LNCAP (cell line): ENCODE data around the gene SLC25A18.

Source experiments
- TF ChIP-seq, protein P1 (sequence below): fragments of 450-650 bp; IDR thresholded peaks from 2 replicates; pipeline ENCODE4 v1.5.1; 2017; ENCODE audit warnings: mild to moderate bottlenecking

SLC25A18 gene

DNA sequence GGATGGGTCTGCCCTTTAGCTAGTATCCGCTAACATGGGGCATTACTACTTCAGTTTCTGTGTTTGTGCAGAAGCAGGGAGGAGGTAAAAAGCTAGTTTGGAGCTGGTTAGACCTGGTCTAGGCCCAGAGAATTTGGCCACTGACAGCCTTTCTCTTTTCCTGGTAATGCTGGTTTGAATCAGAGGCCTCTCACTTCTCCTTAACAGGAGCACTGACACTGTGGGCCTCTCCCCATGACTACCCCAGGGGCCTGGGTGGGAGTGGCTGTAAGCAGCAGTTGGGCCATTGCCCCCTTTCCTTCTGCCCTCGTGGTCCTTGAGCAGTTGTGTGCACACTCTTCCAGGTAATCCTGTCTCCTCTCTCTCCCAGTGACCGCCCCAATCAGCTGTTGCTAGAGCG lies 8.5 kb upstream of the SLC25A18 start:
- TF ChIP-seq, protein P1, sequence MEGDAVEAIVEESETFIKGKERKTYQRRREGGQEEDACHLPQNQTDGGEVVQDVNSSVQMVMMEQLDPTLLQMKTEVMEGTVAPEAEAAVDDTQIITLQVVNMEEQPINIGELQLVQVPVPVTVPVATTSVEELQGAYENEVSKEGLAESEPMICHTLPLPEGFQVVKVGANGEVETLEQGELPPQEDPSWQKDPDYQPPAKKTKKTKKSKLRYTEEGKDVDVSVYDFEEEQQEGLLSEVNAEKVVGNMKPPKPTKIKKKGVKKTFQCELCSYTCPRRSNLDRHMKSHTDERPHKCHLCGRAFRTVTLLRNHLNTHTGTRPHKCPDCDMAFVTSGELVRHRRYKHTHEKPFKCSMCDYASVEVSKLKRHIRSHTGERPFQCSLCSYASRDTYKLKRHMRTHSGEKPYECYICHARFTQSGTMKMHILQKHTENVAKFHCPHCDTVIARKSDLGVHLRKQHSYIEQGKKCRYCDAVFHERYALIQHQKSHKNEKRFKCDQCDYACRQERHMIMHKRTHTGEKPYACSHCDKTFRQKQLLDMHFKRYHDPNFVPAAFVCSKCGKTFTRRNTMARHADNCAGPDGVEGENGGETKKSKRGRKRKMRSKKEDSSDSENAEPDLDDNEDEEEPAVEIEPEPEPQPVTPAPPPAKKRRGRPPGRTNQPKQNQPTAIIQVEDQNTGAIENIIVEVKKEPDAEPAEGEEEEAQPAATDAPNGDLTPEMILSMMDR: no peak

DNA sequence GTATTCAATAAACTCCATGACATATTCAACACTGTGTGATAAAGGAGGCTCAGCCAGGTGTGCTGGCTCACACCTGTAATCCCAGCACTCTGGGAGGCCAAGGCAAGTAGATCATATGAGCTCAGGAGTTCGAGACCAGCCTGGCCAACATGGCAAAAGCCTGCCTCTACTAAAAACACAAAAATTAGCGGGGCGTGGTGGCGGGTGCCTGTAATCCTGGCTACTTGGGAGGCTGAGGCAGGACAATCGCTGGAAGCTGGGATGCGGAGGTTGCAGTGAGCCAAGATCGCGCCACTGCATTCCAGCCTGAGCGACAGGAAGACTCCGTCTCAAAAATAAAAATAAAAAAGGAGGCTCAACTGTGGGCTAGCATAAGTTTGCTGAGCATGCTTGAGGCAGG lies 4.1 kb upstream of the SLC25A18 start:
- TF ChIP-seq, protein P1: no peak

DNA sequence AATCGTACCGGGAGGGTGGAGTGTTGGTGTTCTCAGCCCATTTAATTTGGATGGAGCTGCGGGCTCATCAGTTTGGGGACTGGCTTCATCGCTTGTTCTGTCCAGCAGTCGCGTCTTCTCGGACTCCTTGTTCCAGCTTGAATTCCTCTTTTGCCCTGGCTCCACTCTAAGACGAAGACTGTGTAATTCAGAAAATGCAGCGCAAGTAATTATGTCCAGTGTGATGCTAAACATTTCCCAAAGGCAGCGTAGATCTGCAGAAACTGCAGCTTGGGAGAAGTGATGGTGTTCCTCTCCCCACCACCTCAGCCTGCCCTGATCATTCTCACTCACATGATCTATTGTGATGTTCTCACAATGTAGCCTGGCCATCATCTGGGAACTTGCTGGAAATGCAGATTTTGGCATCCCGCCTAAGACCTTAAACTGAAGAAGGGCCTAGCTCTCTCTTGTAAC lies 666 bp downstream of the SLC25A18 start:
- TF ChIP-seq, protein P1: no peak

DNA sequence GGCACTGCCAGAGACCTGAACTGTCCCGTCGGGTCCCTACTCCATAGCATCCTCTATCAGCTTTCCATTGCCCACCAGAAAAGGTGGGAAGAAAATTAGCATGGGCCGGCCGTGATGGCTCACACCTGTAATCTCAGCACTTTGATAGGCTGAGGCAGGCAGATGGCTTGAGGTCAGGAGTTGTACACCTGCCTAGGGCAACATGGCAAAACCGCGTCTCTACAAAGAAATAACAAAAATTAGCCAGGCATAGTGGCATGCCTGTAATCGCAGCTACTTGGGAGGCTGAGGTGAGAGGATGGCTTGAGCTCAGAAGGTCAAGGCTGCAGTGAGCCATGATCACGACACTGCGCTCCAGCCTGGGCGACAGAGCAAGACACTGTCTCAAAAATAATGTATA lies 3.5 kb downstream of the SLC25A18 start:
- TF ChIP-seq, protein P1: no peak

DNA sequence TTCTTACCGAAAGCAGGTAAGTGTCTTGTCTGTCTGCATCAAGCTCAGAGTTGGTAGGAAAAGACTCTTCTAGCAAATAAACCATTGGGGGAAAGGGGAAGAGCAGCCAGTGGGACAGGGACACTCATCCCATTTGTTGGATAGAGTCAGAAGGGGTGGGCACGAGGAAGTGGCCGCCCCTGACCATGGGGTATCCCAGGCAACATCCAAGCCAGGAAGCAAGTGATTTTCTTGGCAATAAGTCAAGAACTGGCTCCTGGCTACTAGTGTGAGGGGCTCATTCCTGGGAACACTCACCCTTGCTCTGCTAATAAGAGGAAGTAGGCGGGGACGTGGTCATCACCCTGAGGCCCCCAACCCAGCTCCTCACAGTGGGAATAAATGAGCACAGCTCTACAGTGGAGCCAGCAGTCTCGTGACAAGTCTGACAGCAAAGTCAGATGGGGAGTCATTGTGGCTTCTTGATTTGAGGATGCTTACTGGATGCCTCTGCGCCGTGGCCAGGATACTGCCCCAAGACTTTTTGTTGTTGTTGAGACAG lies 6.7 kb downstream of the SLC25A18 start:
- TF ChIP-seq, protein P1: no peak

DNA sequence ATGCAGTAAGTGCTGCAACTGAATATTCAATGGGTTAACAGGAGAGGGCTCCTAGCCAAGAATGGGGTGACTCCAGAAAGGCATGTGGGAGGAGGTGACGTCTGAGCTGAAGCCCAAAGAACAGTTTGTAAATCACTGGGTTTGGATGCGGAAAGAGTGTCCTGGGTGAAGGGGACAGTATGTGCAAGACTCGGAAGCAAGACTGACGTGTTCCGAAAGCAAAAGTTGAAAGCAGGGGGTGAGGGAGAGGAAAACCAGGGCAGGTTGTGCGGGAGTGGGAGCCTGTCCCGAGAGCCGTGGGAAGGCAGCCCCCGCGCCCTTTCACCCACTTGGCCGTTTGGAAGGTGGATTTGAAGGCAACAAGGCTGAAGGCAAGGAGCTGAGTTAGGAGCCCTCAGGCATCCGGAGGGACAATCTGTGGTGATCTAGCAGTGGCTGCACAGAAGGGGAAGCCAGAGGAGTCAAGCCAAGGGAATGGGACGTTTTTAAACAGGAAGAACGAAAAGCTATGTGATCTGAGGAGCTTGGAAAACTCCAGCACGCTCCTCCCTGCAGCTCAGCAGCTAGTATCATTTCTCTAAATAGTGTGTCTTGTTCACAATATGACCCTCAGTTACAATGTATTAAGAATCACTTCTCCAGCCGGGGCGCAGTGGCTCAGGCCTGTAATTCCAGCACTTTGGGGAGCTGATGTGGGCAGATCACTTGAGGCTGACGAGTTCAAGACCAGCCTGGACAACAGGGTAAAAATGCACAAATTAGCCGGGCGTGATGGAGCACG lies 7.7 kb downstream of the SLC25A18 start:
- TF ChIP-seq, protein P1: no peak

DNA sequence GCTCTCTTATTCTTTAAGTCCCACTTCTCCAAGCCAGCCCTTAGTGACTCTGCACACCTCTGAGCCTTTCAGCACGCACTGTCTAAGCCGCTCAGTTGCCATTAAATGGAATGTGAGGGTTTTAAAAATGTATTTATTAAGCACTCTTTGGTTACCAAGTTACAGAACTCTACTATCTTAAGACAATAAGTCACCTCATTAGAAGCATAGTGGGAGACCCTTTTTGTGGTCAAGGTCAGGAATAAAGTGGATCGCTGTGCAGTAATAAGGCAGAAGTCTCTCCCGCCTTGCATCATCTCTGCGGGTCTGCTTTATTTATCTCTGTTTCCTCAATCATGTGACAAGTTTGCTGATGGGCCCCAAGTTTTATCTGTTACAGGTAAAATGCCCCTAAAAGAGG lies 11.9 kb downstream of the SLC25A18 start:
- TF ChIP-seq, protein P1: no peak
